IPS-NIHi7 (cell line): ENCODE results near the gene OAS2.
"Not testable (repeated sequence)": the region's sequence is repeated elsewhere in the genome, so short reads cannot be mapped to it uniquely, and the experiment has no call there.

ENCODE experiments used
- DNase-seq: peaks from one replicate; pipeline ENCODE4 v3.0.0; 2012; ENCODE audit warnings: mixed read lengths; ENCODE audit errors: extremely low spot score

The OAS2 gene

GRCh38 chr12:112950701-112951100, 27.6 kb upstream of the OAS2 start:
- no peak for DNase-seq

- not testable (repeated sequence) for DNase-seq
These were observed 21.2 kb upstream of the OAS2 start for GRCh38 chr12:112957125-112957524.

GRCh38 chr12:112961074-112961473, 17.2 kb upstream of the OAS2 start:
- peak; percentile 15 for DNase-seq

- DNase-seq = no peak
These were observed 16.8 kb upstream of the OAS2 start for GRCh38 chr12:112961536-112961935.

GRCh38 chr12:112962561-112962960, 15.8 kb upstream of the OAS2 start:
- peak; percentile 6 for DNase-seq

- peak; percentile 29 for DNase-seq
These were observed 15.0 kb upstream of the OAS2 start for GRCh38 chr12:112963227-112963861.

GRCh38 chr12:112964067-112964670, 14.2 kb upstream of the OAS2 start:
- DNase-seq = peak; percentile 6

GRCh38 chr12:112964915-112965314, 13.4 kb upstream of the OAS2 start:
- no peak for DNase-seq

GRCh38 chr12:112965643-112966042, 12.7 kb upstream of the OAS2 start:
- no peak for DNase-seq

GRCh38 chr12:112967306-112967705, 11.0 kb upstream of the OAS2 start:
- DNase-seq = no peak

- DNase-seq = no peak
These were observed 10.5 kb upstream of the OAS2 start for GRCh38 chr12:112967858-112968257.

- DNase-seq = no peak
These were observed 8.6 kb upstream of the OAS2 start for GRCh38 chr12:112969547-112970306.

GRCh38 chr12:112970391-112970790, 7.9 kb upstream of the OAS2 start:
- no peak for DNase-seq

GRCh38 chr12:112971248-112971647, 7.1 kb upstream of the OAS2 start:
- no peak for DNase-seq

- DNase-seq = no peak
These were observed 5.1 kb upstream of the OAS2 start for GRCh38 chr12:112973011-112973735.

- DNase-seq = no peak
These were observed 4.5 kb upstream of the OAS2 start for GRCh38 chr12:112973818-112974231.

GRCh38 chr12:112974904-112975303, 3.4 kb upstream of the OAS2 start:
- no peak for DNase-seq

- no peak for DNase-seq
These were observed 1.2 kb upstream of the OAS2 start for GRCh38 chr12:112977139-112977538.

- DNase-seq = no peak
These were observed 678 bp upstream of the OAS2 start for GRCh38 chr12:112977641-112978040.

GRCh38 chr12:112979041-112979680, 842 bp downstream of the OAS2 start:
- DNase-seq = no peak

GRCh38 chr12:112980491-112981158, 2.3 kb downstream of the OAS2 start:
- DNase-seq = no peak
